ENCODE measurements around the gene DNER.
"Not testable (repeated sequence)": the region's sequence is repeated elsewhere in the genome, so short reads cannot be mapped to it uniquely, and the experiment has no call there.

The DNER gene

DNA sequence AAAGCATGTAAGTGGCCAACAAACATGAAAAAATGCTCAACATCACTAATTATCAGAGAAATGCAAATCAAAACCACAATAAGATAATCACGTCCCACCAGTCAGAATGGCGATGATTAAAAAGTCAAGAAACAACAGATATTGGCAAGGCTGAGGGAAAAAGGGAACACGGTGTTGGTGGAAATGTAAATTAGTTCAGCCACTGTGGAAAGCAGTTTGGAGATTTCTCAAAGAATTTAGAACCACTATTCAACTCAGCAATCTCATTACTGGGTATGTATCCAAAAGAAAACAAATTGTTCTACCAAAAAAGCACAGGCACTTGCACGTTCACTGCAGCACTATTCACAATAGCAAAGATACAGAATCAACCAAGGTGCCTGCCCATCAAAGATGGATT is 341.0 kb downstream of the DNER start:
- not testable (repeated sequence) for DNase-seq

DNA sequence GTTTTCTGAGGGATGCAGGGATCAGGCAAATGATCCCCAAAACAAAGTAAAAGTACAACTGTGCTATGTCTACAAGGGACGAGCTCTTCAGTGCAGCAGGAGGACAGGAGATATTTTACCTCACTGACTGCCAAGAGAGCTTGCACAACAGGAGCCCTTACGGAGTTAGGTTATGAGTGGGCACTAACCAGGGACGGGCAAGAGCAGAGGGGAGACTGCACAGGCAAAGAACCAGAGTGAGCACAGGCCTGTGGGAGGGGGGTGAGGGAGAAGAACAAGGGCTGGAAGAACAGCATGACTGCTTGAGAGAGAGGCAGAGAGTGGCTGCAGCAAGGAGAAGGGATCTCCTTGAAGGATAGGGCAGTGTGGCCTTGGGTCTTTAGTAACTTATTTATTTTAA is 342.1 kb downstream of the DNER start:
- no peak for DNase-seq

DNA sequence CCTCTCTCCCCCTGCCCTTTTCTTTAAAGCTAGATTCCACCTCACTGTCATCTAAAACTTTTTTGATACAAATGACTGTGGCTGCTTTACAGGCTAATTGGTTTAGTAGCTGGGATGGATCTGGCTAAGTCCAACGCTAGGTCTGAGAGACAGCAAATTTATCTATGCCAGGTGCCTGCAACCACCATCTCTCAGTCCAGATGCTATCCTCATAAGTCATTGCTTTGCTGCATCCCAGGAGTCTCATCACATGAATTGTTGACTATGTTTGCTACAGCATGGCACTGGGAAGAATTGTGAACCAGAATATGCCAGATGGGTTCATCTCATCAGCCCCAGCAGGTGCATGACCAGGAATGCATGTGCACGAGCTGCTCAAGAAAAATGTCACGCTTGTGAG is 343.3 kb downstream of the DNER start:
- DNase-seq: no peak

DNA sequence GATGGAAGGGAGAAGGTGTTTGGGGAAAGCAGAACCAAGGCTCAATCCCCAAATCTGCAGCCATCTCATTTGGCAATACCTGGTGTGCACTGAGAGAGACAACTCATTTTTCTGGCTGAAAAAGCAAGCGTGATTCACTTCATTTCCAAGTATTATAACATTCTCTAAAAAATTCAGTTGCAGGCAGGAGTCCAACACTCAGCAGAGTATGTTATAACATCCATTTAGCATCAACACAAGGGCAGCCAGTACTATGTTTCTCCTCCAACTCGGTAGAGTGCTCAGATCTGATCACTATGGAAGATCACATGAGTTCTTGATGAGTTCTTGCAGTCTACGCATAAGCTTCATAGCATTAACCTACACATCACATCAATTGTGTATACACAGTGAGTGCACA is 343.8 kb downstream of the DNER start:
- no peak for DNase-seq

- no peak for DNase-seq
Observed at GRCh38 chr2:229363185-229363814, 351.1 kb downstream of the DNER start.

GRCh38 chr2:229350883-229351282 is 363.5 kb downstream of the DNER start:
- DNase-seq: no peak

GRCh38 chr2:229350117-229350805 is 364.1 kb downstream of the DNER start:
- DNase-seq: no peak

DNA sequence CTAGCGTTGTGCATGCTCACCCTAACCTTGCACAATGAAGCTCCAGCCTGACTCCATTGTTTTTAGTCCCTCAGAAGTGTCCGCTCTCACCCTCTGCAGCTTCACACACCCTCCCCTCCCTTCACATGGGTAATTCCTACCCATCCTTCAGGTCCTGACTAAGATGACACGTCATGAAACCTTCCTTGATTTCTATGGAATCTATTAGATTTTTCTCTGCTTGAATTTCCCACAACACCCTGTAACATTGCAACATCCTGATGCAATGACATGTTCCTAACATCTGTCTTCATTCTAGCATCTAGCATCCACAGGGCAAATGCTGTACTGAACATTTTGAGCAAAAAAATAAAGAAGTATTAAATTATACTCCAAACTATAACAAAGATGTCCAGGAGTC is 366.2 kb downstream of the DNER start:
- no peak for DNase-seq

DNA sequence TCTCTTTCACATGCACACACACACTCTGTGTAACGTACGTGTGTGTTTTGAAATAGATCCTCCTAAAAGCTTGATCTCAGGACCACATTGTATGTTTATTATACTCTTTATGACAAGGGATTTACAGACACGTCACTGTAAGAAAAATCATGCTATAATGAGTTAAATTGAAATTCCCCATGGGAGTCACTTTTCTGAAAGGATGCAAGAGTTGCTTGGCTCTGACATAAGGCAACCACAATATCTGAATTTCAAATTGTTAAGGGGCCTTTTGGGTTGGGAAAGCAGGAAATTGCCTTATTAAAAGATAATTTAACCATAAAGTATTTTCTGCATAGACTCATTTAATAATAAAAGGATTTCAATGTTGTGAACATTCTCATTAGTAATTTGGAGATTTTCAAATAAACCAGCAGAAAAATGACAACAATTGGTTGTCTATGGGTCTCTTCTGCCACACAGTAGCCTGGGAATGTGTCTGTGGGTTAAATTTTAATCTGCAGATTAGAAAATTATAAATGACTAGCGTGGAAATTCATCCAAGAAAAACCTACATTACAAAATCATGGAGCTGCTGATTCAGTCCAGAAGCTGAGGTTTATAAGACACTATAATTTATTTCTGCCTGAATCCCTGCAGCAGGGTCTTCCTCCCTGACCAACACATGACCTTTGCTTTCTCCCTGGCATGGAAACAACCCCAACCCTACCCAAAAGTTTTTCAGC is 367.4 kb downstream of the DNER start:
- DNase-seq: no peak

DNA sequence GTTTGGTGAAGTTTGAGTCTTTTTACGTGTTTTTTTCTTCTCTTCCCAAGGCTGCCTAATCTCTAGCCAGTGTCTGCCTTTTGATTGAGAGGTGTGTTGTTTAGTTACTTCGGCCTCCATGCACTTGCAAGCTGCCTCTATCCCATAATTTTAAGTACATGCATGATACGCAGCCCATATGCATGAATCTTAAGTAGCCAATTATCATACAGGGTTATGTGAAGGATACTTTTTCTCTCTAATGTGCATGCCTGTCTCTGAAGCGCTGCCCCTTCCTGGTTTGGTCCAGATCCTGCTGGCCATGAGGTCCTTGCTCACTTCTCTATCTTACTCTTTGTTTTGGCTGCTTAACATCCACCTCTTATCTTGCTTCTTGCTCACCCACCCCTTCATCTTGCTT is 369.4 kb downstream of the DNER start:
- no peak for DNase-seq

- DNase-seq: no peak
Observed at GRCh38 chr2:229344151-229344551, 370.2 kb downstream of the DNER start.

- DNase-seq: no peak
Observed at GRCh38 chr2:229343661-229344060, 370.7 kb downstream of the DNER start.

GRCh38 chr2:229342376-229342775 is 372.0 kb downstream of the DNER start:
- no peak for DNase-seq

DNA sequence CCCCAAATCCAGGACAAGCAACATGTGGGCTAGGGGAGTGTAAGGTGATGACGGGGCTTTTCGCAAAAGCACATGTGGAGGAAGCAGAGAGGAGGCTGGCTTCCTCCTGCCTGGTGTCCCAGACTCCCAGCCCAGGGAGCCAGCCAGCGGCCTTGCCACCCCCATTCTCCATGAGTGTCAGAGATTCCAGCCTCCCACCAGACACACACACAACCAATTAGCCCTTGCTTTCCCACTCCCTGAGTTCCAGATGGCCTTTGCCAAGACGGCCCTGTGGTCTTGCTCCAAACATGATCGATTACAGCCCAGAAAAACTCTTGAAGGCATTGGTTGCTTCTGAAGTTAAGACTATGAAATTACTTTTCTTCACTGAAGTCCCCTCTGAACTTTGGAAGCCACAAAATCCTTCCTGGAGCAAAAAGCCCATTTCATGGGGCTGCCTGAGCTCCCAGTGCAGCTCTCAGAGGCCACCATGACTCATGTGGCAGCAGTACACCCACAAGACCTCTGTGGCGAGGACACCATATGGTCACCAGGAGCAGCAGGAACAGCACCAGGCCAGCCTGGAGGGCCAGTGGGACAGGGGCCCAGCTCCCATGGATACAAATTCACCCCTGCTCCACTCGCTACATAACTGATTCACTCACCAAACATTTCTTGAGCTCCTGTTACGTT is 374.1 kb downstream of the DNER start:
- no peak for DNase-seq

DNA sequence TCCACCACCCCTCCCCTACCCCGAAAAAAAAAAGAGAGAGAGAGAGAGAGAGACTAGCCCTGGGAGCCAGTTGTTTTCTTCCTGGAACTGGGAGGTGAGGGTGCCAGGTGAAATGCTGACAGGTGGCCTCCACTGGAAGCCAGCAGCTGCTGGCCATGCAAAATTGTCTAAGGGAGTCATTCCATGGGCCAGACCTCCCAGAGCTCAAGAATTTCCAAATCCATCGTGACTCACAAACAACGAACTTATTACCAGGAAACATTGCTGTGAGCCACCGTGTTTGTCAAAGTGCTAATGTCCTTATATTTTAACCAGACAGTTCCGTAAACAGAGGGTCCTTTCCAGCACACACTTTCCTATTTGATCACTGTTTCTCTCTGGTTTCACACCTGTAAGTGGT is 374.7 kb downstream of the DNER start:
- no peak for DNase-seq

- DNase-seq: not testable (repeated sequence)
Observed at GRCh38 chr2:229339171-229339570, 375.2 kb downstream of the DNER start.

DNA sequence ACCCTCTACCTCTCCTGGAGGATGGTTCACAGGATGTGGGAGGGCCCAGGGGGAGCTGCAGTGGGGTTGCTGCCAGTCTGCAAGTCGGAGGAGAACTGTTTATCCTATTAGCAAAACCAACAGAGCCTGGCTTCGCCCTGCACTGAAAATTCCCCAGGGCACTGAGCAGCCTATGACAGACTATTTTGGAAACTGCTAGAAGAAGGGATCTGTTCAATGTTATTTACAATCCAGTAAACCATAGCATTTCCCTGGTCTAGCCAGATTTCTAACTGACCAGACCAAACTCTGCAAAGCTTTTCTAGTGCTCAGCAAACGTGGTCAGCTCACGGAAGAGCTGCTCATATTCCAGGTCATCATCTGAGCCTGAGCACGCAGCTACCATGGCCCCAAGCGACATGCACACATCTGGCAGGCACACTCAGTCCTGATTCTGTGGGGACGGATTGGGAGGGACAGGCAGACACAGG is 378.4 kb downstream of the DNER start:
- no peak for DNase-seq

GRCh38 chr2:229335330-229335729 is 379.0 kb downstream of the DNER start:
- DNase-seq: no peak

- DNase-seq: no peak
Observed at GRCh38 chr2:229330952-229331351, 383.4 kb downstream of the DNER start.

- DNase-seq: no peak
Observed at GRCh38 chr2:229319558-229319957, 394.8 kb downstream of the DNER start.

DNA sequence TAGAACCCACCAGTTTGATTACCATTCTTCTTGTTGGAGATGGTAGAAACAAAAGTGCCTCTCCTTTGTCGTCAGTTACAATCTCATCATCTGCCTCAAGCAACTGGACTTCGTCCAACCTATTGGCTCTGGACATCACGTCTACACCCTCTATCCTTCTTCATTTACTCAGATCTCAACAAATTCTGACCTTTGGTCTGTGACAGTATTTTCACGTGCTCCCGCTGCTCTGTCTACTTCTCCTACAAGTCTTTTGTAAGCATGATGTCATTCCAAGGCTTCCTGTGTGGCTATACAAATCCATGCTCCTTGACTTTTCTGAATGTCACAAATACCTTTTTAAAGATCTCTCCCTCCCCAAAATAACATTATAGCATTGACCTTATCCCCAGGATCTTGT is 400.2 kb downstream of the DNER start:
- DNase-seq: no peak

DNA sequence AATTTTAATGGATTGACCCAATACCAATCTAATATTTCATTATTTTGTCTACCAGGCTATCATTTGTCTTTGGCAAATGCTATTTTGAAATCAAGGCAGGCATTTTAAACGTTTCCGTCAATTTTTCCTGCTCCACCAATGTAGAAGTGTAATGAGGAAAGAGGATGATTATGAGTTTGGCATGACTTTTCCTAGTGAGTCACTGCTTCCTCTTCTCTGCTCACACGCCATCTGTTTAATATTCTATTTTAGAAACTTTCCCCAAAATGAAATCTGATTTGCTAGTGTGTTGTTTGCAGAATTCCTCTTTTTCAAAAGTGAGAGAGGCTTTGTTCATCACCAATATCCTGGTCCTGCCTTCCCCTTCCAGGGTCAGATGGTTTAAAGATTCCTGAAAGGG is 400.8 kb downstream of the DNER start:
- no peak for DNase-seq
